OCI-LY7 (cell line): Measurements from ENCODE around the gene U2SURP.

ENCODE experiments used
- EZH2phosphoT487 ChIP-seq: fragments of 200-600 bp; sonication (generic); IDR thresholded peaks from 2 replicates; pipeline ENCODE4 v1.6.1; 2018; ENCODE audit warnings: low read depth, borderline replicate concordance, mild to moderate bottlenecking, mixed run types, antibody characterized with exemption, low read length, moderate library complexity, mixed read lengths
- TF ChIP-seq, protein P1 (sequence below): fragments of 200-600 bp; sonication (generic); conservative IDR thresholded peaks from 2 replicates; pipeline ENCODE4 v1.5.1; 2014; ENCODE audit warnings: mild to moderate bottlenecking, antibody characterized with exemption, low read length, moderate library complexity, mixed read lengths

GRCh38 chr3:143004823-143005222 is 3.5 kb downstream of the U2SURP start:
- TF ChIP-seq, protein P1, sequence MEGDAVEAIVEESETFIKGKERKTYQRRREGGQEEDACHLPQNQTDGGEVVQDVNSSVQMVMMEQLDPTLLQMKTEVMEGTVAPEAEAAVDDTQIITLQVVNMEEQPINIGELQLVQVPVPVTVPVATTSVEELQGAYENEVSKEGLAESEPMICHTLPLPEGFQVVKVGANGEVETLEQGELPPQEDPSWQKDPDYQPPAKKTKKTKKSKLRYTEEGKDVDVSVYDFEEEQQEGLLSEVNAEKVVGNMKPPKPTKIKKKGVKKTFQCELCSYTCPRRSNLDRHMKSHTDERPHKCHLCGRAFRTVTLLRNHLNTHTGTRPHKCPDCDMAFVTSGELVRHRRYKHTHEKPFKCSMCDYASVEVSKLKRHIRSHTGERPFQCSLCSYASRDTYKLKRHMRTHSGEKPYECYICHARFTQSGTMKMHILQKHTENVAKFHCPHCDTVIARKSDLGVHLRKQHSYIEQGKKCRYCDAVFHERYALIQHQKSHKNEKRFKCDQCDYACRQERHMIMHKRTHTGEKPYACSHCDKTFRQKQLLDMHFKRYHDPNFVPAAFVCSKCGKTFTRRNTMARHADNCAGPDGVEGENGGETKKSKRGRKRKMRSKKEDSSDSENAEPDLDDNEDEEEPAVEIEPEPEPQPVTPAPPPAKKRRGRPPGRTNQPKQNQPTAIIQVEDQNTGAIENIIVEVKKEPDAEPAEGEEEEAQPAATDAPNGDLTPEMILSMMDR: no peak
- no peak for TF ChIP-seq EZH2phosphoT487
